Breast epithelium (tissue), 3 donors: Measurements from ENCODE around the gene UBR2.

Source experiments
- CTCF ChIP-seq, 3 donors: fragments of 450-650 bp; IDR thresholded peaks; one replicate each; pipeline ENCODE4 v1.5.1; 2016 to 2017; ENCODE audit warnings: antibody characterized with exemption in 3 of 3, mild to moderate bottlenecking in 3 of 3, moderate library complexity in 3 of 3
- POLR2A ChIP-seq: fragments of 450-650 bp; IDR thresholded peaks from one replicate; pipeline ENCODE4 v1.6.1; 2016; ENCODE audit warnings: antibody characterized with exemption, mild to moderate bottlenecking, moderate library complexity
- POLR2AphosphoS5 ChIP-seq, 3 donors: sonication (generic); formaldehyde crosslinking; IDR thresholded peaks; one replicate each; pipeline ENCODE4 v1.6.1; 2017; ENCODE audit warnings: antibody characterized with exemption in 3 of 3

GRCh38 chr6:42688281-42688680, 124.5 kb downstream of the UBR2 start:
- TF ChIP-seq CTCF (IDR thresholded peaks at IDR 0.05) (no peak), POLR2AphosphoS5 (IDR thresholded peaks at IDR 0.05) (no peak), POLR2A (no peak)
